HG03457 (cell line): ENCODE data around the gene CRYBG2.

Experiments used
- ATAC-seq: cut with Tn5 transposase; IDR thresholded peaks from one replicate; pipeline ENCODE4 v1.9.1; 2021; ENCODE audit warnings: moderate number of reproducible peaks; ENCODE audit not compliant: unreplicated experiment

Gene CRYBG2

GRCh38 chr1:26370591-26371382, 16.9 kb upstream of the CRYBG2 start:
- ATAC-seq = no peak

- ATAC-seq = no peak
Observed at GRCh38 chr1:26368486-26368885, 14.6 kb upstream of the CRYBG2 start.

GRCh38 chr1:26368006-26368405, 14.1 kb upstream of the CRYBG2 start:
- ATAC-seq = no peak

- no peak for ATAC-seq
Observed at GRCh38 chr1:26367441-26367840, 13.5 kb upstream of the CRYBG2 start.

GRCh38 chr1:26364956-26365355, 11.0 kb upstream of the CRYBG2 start:
- ATAC-seq = no peak

GRCh38 chr1:26363549-26364448, 9.9 kb upstream of the CRYBG2 start:
- no peak for ATAC-seq

GRCh38 chr1:26362331-26362730, 8.4 kb upstream of the CRYBG2 start:
- ATAC-seq = no peak

GRCh38 chr1:26361605-26362122, 7.7 kb upstream of the CRYBG2 start:
- no peak for ATAC-seq

- no peak for ATAC-seq
Observed at GRCh38 chr1:26360807-26361604, 7.1 kb upstream of the CRYBG2 start.

- ATAC-seq = no peak
Observed at GRCh38 chr1:26359981-26360806, 6.3 kb upstream of the CRYBG2 start.

GRCh38 chr1:26358411-26359384, 4.8 kb upstream of the CRYBG2 start:
- ATAC-seq = no peak

GRCh38 chr1:26357121-26357602, 3.2 kb upstream of the CRYBG2 start:
- ATAC-seq = no peak

- ATAC-seq = no peak
Observed at GRCh38 chr1:26356106-26356505, 2.2 kb upstream of the CRYBG2 start.

GRCh38 chr1:26354972-26355371, 1.0 kb upstream of the CRYBG2 start:
- ATAC-seq = no peak

GRCh38 chr1:26353210-26353859, 595 bp downstream of the CRYBG2 start:
- ATAC-seq = no peak

- no peak for ATAC-seq
Observed at GRCh38 chr1:26352338-26352679, 1.6 kb downstream of the CRYBG2 start.

GRCh38 chr1:26351590-26352337, 2.2 kb downstream of the CRYBG2 start:
- no peak for ATAC-seq
